Neural crest cell (in vitro differentiated cells): ENCODE data around the gene SHISA9. TPM values are rescaled to one million over a fixed set of nuclear protein-coding genes. Genes with fewer than 3 reads are reported as not detected.
A peak's percentile ranks its signal among the peaks of the same experiment; 100 is the strongest.

Experiments
- DNase-seq: peaks from one replicate; pipeline ENCODE4 v3.0.0; 2021; ENCODE audit warnings: low read depth, mixed read lengths, low spot score
- H3K27ac Mint-ChIP-seq: one replicate; pipeline ENCODE4 v1.8.0; 2021; ENCODE audit warnings: mild to moderate bottlenecking, mixed read lengths; ENCODE audit not compliant: unreplicated experiment
- H3K27me3 Mint-ChIP-seq: 2 replicates; pipeline ENCODE4 v1.8.0; 2021; ENCODE audit warnings: low read depth, mild to moderate bottlenecking, mixed read lengths
- H3K36me3 Mint-ChIP-seq: 2 replicates; pipeline ENCODE4 v1.8.0; 2021; ENCODE audit warnings: low read depth, mild to moderate bottlenecking, mixed read lengths
- H3K4me1 Mint-ChIP-seq: 2 replicates; pipeline ENCODE4 v1.8.0; 2021; ENCODE audit warnings: mixed read lengths
- H3K4me3 Mint-ChIP-seq: one replicate; pipeline ENCODE4 v1.8.0; 2021; ENCODE audit warnings: mild to moderate bottlenecking, mixed read lengths
- H3K9me3 Mint-ChIP-seq: 2 replicates; pipeline ENCODE4 v1.8.0; 2021; ENCODE audit warnings: mixed read lengths
- total RNA-seq: library from RNA; stranded (reverse); gene quantifications from 2 replicates; pipeline ENCODE4 v1.2.1, GENCODE V29; 2021
- TF ChIP-seq, protein P1 (sequence below): fragments of 200-600 bp; sonication (generic); conservative IDR thresholded peaks from 2 replicates; pipeline ENCODE4 v1.5.0; 2021; ENCODE audit warnings: antibody characterized with exemption, mild to moderate bottlenecking

Gene SHISA9
- total RNA-seq, 1 donor from 2014 or later, result 1.3 TPM

DNA sequence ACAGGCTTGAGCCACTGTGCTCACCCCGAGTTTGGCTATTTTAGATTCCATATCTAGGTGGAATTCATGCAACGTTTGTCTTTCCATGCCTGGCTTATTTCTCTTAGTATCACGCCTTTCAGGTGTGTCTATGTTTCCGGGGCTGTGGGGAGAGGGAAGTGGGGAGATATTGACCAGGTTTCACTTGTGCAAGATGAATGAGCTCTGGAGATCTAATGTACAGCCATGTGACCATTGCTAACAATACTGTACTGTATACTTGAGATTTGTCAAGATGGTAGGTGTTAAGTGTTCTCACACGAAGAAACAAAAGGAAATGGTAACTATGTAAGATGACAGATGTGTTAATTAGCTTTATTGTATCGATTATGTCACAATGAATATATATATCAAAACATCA, 199.6 kb downstream of the SHISA9 start:
- DNase-seq, result no peak
- H3K36me3 Mint-ChIP-seq, result peaks cover 2% of the 10 kb centered on the region
- peak overlapping the region; percentile 81 for H3K27ac Mint-ChIP-seq
- H3K27me3 Mint-ChIP-seq, result no peaks in the 10 kb centered on the region
- H3K4me3 Mint-ChIP-seq, result no peak overlapping the region
- no peaks in the 10 kb centered on the region for H3K4me1 Mint-ChIP-seq
- TF ChIP-seq, protein P1, sequence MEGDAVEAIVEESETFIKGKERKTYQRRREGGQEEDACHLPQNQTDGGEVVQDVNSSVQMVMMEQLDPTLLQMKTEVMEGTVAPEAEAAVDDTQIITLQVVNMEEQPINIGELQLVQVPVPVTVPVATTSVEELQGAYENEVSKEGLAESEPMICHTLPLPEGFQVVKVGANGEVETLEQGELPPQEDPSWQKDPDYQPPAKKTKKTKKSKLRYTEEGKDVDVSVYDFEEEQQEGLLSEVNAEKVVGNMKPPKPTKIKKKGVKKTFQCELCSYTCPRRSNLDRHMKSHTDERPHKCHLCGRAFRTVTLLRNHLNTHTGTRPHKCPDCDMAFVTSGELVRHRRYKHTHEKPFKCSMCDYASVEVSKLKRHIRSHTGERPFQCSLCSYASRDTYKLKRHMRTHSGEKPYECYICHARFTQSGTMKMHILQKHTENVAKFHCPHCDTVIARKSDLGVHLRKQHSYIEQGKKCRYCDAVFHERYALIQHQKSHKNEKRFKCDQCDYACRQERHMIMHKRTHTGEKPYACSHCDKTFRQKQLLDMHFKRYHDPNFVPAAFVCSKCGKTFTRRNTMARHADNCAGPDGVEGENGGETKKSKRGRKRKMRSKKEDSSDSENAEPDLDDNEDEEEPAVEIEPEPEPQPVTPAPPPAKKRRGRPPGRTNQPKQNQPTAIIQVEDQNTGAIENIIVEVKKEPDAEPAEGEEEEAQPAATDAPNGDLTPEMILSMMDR, result no peak
- peaks cover 11% of the 10 kb centered on the region for H3K9me3 Mint-ChIP-seq

DNA sequence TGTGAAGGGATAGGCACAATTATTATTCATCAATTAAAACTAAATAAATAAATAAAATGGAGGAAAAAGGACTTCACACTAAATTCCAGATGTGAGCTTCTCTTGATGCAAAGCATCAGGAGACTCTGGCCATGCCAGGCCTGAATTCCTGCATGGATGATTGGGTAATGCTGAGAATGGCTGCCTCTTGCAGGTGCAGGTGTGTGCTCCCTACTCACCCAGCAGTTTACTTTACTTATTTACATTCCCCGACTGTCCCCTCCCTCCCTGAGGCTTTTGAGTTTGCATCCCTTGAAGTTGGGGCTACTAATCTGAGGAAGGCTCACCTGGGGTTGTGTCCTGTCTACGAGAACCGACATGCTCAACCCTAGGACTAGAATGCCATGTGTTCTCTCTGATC, 200.4 kb downstream of the SHISA9 start:
- Mint-ChIP-seq H3K4me3 (no peak overlapping the region), H3K9me3 (peaks cover 11% of the 10 kb centered on the region), H3K36me3 (peaks cover 2% of the 10 kb centered on the region), H3K27me3 (no peaks in the 10 kb centered on the region), H3K27ac (no peak overlapping the region), H3K4me1 (no peaks in the 10 kb centered on the region)
- DNase-seq, result no peak
- TF ChIP-seq, protein P1, result no peak

DNA sequence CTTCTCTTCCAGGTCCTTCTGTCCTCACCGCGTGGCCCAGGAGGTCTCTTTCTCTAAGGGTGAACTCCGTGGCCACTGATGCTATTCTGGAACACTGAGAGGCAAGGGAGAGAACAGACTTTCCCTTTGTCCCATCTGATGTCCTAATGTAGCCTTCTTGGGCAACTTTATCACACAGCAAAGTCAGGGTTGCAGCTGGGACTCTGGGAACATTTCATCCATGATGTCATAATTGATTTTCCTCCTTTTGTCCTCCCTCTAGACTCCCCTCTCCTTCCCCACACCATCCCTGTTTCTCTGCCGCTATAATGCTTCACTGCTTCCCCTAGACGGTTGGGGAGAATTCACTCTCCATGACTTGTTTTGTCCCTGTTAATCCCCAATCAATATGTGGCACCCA, 201.0 kb downstream of the SHISA9 start:
- H3K27ac Mint-ChIP-seq, result no peak overlapping the region
- TF ChIP-seq, protein P1, result no peak
- peaks cover 11% of the 10 kb centered on the region for H3K9me3 Mint-ChIP-seq
- H3K27me3 Mint-ChIP-seq, result no peaks in the 10 kb centered on the region
- no peak overlapping the region for H3K4me3 Mint-ChIP-seq
- H3K4me1 Mint-ChIP-seq, result no peaks in the 10 kb centered on the region
- peaks cover 2% of the 10 kb centered on the region for H3K36me3 Mint-ChIP-seq
- DNase-seq, result no peak

DNA sequence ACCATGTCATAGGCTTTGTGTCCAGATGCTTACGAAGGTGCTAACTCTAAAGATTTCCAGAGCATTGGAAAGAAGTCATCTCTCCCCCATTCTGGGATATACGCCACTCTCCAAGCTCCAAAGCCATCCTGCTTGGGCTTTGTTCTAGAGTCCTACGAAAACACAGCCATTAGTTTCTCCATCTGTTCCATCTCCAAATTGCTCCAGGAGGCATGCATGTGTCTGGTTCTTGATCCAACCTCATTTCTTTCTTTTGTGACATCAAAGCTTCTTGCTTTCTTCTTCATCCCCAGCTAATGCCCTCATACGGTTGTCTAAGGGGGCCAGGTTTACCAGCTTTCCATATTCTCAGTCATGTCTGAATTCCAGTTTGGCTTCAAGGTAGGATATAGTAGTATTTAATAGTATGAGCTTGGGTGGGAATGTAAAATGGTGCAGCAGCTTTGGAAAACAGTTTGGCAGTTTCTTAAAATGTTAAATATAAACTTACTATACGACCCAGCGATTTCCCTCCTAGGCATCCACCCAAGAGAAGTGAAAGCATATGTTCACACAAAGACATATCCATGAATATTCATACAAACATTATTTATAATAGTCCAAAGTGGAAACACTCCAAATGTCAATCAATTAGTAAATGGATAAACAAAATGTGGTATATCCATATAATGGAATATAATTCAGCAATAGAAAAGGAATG, 202.6 kb downstream of the SHISA9 start:
- no peak overlapping the region for H3K27ac Mint-ChIP-seq
- TF ChIP-seq, protein P1, result no peak
- no peak overlapping the region for H3K4me3 Mint-ChIP-seq
- peaks cover 2% of the 10 kb centered on the region for H3K36me3 Mint-ChIP-seq
- no peaks in the 10 kb centered on the region for H3K27me3 Mint-ChIP-seq
- peaks cover 11% of the 10 kb centered on the region for H3K9me3 Mint-ChIP-seq
- DNase-seq, result no peak
- no peaks in the 10 kb centered on the region for H3K4me1 Mint-ChIP-seq

DNA sequence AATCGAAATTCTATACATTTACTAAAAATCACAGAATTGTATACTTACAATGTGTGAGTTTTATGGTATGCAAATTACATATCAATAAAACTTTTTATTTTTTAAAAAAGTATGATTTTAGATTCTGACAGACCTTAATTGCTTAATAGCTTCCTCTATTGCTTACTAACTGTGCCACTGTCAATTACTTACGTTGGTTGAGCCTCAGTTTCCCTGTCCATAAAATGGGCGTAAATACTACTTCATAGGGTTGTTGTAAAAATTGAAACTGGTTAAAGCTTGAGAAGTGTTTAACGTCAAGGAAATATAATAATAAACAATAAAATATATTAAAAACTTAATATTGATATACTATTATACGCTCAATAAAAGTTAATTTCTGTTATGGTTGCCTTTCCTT, 203.4 kb downstream of the SHISA9 start:
- no peaks in the 10 kb centered on the region for H3K4me1 Mint-ChIP-seq
- no peak overlapping the region for H3K4me3 Mint-ChIP-seq
- H3K27ac Mint-ChIP-seq, result no peak overlapping the region
- TF ChIP-seq, protein P1, result no peak
- no peak for DNase-seq
- no peaks in the 10 kb centered on the region for H3K27me3 Mint-ChIP-seq
- H3K9me3 Mint-ChIP-seq, result peaks cover 11% of the 10 kb centered on the region
- peaks cover 2% of the 10 kb centered on the region for H3K36me3 Mint-ChIP-seq
